Measurements from ENCODE around the gene PLCG1.

- TF ChIP-seq REST (IDR thresholded peaks at IDR 0.05) (no peak), GABPA (IDR thresholded peaks at IDR 0.05 in 1 of 2, conservative IDR thresholded peaks at IDR 0.05 in 1 of 2) (no peak), CTCF (IDR thresholded peaks at IDR 0.05; ENCODE audit: low read depth, low read length, missing input control) (peak; percentile 94), ATF3 (IDR thresholded peaks at IDR 0.05) (no peak), ZBTB33 (IDR thresholded peaks at IDR 0.05) (no peak), FOXA2 (IDR thresholded peaks at IDR 0.05) (no peak)
These were observed 35.9 kb downstream of the PLCG1 start for GRCh38 chr20:41173161-41173721.

All from liver (tissue), 3 donors.